HFFc6 (cell line): ENCODE data around the gene ENPP1. TPM values are rescaled to one million over a fixed set of nuclear protein-coding genes. Genes with fewer than 3 reads are reported as not detected.

Experiments
- DNase-seq: peaks from one replicate; pipeline ENCODE4 v3.0.0-alpha.2; 2018
- H3K27ac Mint-ChIP-seq: 2 replicates; pipeline ENCODE4 v1.8.0; 2020; ENCODE audit warnings: mild to moderate bottlenecking, mixed read lengths
- H3K27me3 Mint-ChIP-seq: 2 replicates; pipeline ENCODE4 v1.8.0; 2021; ENCODE audit warnings: mild to moderate bottlenecking, moderate library complexity, mixed read lengths; ENCODE audit not compliant: insufficient read depth
- H3K36me3 Mint-ChIP-seq: 2 replicates; pipeline ENCODE4 v1.8.0; 2021; ENCODE audit warnings: low read depth, mixed read lengths
- H3K4me1 Mint-ChIP-seq: 2 replicates; pipeline ENCODE4 v1.8.0; 2020; ENCODE audit warnings: low read depth, mixed read lengths
- H3K4me3 Mint-ChIP-seq: 2 replicates; pipeline ENCODE4 v1.8.0; 2020; ENCODE audit warnings: mild to moderate bottlenecking, moderate library complexity, mixed read lengths
- H3K9me3 Mint-ChIP-seq: 2 replicates; pipeline ENCODE4 v1.8.0; 2020; ENCODE audit warnings: mild to moderate bottlenecking, mixed read lengths
- total RNA-seq, 6 experiments: library from RNA; stranded (reverse); fragmentation: NEBNext Ultra II Directional; extraction: Animal tissue kit (Norgen Biotek cat#: 25700); gene quantifications; 2 replicates in 1 of 6; 3 replicates in 5 of 6; pipeline ENCODE4 v1.2.3, GENCODE V29; 2021
- TF ChIP-seq, protein P1 (sequence below): fragments of 200-600 bp; sonication (generic); IDR thresholded peaks from 2 replicates; pipeline ENCODE4 v1.5.0; 2021; ENCODE audit warnings: antibody characterized with exemption, mild to moderate bottlenecking

The ENPP1 gene
- total RNA-seq, 6 experiments from 2014 or later, result 30.1 to 39.5 (median 36.3) TPM

DNA sequence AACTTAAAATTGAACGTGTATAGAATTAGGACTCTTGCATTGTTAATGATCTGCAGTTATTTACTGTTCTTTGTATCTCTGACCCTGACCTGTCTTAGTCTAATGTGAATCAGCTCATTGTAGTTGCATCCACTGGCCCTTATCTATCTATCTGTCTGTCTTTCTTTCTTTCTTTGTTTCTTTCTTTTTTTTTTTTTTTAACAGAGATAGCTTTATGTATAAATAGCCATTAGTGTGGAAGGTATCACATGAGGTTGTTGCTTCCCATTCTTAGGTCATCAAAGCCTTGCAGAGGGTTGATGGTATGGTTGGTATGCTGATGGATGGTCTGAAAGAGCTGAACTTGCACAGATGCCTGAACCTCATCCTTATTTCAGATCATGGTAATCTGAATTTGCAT lies 59.9 kb downstream of the ENPP1 start:
- H3K4me3 Mint-ChIP-seq, result no peak overlapping the region
- no peaks in the 10 kb centered on the region; the same call in 1 of the 2 replicates for H3K27me3 Mint-ChIP-seq
- H3K4me1 Mint-ChIP-seq, result peaks cover 42% of the 10 kb centered on the region
- peaks cover 19% of the 10 kb centered on the region for H3K36me3 Mint-ChIP-seq
- H3K9me3 Mint-ChIP-seq, result no peaks in the 10 kb centered on the region
- H3K27ac Mint-ChIP-seq, result peak overlapping the region; percentile 16; the same call in 1 of the 2 replicates
- no peak for DNase-seq
- TF ChIP-seq, protein P1, sequence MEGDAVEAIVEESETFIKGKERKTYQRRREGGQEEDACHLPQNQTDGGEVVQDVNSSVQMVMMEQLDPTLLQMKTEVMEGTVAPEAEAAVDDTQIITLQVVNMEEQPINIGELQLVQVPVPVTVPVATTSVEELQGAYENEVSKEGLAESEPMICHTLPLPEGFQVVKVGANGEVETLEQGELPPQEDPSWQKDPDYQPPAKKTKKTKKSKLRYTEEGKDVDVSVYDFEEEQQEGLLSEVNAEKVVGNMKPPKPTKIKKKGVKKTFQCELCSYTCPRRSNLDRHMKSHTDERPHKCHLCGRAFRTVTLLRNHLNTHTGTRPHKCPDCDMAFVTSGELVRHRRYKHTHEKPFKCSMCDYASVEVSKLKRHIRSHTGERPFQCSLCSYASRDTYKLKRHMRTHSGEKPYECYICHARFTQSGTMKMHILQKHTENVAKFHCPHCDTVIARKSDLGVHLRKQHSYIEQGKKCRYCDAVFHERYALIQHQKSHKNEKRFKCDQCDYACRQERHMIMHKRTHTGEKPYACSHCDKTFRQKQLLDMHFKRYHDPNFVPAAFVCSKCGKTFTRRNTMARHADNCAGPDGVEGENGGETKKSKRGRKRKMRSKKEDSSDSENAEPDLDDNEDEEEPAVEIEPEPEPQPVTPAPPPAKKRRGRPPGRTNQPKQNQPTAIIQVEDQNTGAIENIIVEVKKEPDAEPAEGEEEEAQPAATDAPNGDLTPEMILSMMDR, result no peak

DNA sequence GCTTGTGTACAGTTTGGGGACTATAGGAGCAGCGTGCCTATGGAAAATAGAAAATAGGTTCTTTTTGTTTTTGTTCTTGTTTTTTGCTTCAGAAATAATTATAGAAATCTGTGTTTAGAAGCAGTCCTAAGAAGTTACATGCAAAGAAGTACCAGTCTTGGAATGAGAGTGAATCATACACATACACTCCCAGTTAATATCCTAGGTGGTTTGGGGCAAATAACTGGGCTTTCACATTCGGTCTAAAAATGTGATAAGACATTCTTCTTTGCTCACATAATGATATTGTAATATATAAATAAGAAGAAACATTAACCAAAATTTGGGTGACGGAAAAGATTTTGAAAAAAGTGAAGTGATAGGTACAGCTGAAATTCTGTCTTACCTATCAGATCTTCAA lies 61.0 kb downstream of the ENPP1 start:
- no peak overlapping the region for H3K4me3 Mint-ChIP-seq
- TF ChIP-seq, protein P1, result no peak
- H3K4me1 Mint-ChIP-seq, result peaks cover 31% of the 10 kb centered on the region
- no peak overlapping the region for H3K27ac Mint-ChIP-seq
- H3K36me3 Mint-ChIP-seq, result peaks cover 17% of the 10 kb centered on the region
- DNase-seq, result no peak
- H3K27me3 Mint-ChIP-seq, result no peaks in the 10 kb centered on the region; the same call in 1 of the 2 replicates
- no peaks in the 10 kb centered on the region for H3K9me3 Mint-ChIP-seq

DNA sequence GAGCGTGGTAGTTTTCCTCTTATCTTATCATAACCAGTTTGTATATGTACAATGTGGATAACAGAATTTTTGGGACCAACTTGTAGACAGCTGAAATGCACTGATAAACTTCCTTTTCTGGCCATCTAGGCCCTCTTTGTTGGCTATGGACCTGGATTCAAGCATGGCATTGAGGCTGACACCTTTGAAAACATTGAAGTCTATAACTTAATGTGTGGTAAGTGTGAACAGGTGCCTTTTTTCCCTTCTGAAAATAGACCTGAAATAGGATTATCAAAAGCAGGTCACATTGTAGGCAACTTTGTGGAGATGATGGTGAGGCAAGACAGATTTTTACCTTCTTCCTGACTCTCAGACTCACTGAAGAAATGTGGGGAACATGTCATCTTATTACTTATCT lies 67.8 kb downstream of the ENPP1 start:
- Mint-ChIP-seq H3K27ac (no peak overlapping the region), H3K36me3 (peaks cover 9% of the 10 kb centered on the region), H3K4me3 (no peak overlapping the region), H3K27me3 (no peaks in the 10 kb centered on the region; the same call in 1 of the 2 replicates), H3K9me3 (no peaks in the 10 kb centered on the region), H3K4me1 (no peaks in the 10 kb centered on the region)
- TF ChIP-seq, protein P1, result no peak
- no peak for DNase-seq

DNA sequence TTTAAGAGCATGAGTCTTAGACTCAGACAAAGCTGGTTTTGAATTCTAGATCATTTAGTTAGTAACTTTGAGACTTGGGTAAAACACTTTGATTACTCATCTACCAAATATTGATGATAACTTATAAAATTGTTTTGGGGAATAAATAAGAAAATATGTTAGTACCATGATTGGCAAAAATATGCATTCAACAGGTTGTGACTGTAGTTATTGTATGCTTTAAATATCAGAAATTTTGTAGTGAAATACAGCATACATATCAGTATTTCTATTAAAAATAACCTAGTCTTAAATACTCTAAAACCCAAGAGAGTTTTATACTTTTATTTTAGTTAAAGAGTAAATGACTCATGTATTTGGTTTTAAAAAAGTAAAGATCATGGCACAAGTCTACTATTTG lies 68.7 kb downstream of the ENPP1 start:
- H3K4me1 Mint-ChIP-seq, result no peaks in the 10 kb centered on the region
- no peaks in the 10 kb centered on the region; the same call in 1 of the 2 replicates for H3K27me3 Mint-ChIP-seq
- H3K4me3 Mint-ChIP-seq, result no peak overlapping the region
- H3K9me3 Mint-ChIP-seq, result no peaks in the 10 kb centered on the region
- no peak overlapping the region for H3K27ac Mint-ChIP-seq
- peaks cover 12% of the 10 kb centered on the region for H3K36me3 Mint-ChIP-seq
- DNase-seq, result no peak
- TF ChIP-seq, protein P1, result no peak

DNA sequence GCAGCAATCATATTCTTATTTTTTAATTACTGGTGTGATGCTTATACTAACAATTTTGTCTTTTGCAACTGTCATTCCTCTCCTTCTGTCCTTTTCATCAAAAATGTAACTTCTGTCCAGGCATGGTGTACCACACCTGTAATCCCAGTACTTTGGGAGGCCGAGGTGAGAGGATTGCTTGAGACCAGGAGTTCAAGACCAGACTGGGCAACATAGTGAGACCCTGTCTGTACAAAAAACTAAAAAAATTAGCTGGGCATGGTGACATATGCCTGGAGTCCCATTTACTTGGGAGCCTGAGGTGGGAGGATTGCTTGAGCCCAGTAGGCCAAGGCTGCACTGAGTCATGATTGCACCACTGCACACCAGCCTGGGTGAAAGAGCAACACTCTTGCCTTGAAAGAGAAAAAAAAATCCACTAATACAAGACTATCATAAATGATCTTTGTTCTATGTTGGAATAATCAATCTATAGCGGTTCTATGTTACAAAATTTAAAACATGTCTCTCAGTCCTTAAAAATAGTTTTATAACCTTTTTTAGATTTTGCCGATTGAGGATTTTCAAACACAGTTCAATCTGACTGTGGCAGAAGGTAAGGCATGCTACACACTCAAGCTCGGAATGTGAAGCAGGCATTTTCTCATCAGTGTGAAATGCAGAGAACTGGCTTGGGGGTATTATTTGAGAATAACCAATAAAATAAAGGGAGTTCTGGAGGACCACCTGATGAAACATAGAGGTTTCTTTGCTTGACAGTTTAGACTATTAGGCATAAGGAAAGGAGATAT lies 70.4 kb downstream of the ENPP1 start:
- H3K27ac Mint-ChIP-seq, result no peak overlapping the region
- H3K9me3 Mint-ChIP-seq, result no peaks in the 10 kb centered on the region
- DNase-seq, result no peak
- H3K27me3 Mint-ChIP-seq, result no peaks in the 10 kb centered on the region
- H3K4me3 Mint-ChIP-seq, result no peak overlapping the region
- TF ChIP-seq, protein P1, result no peak
- peaks cover 12% of the 10 kb centered on the region for H3K36me3 Mint-ChIP-seq
- no peaks in the 10 kb centered on the region for H3K4me1 Mint-ChIP-seq
